Motor neuron (in vitro differentiated cells): ENCODE results near the gene PTCSC3. TPM values are rescaled to one million over a fixed set of nuclear protein-coding genes. Genes with fewer than 3 reads are reported as not detected.

Experiments
- ATAC-seq, 8 experiments: fragments of 200-7000 bp; cut with Tn5 transposase; replicated peaks in 6 of 8; 2 replicates each; pipeline ENCODE4 v1.8.0; 2021; ENCODE audit warnings: mild to moderate bottlenecking in 8 of 8, moderate library complexity in 8 of 8
- H3K27ac ChIP-seq, 2 donors: fragments of 250-450 bp; sonication (Bioruptor Pico); 2 replicates each; pipeline ENCODE4 v1.9.0; 2021; ENCODE audit warnings: antibody characterized with exemption in 2 of 2, mild to moderate bottlenecking in 2 of 2, moderate library complexity in 1 of 2
- H3K4me1 ChIP-seq, 2 donors: fragments of 250-450 bp; sonication (Bioruptor Pico); replicated peaks in 1 of 2; 2 replicates each; pipeline ENCODE4 v1.6.1; 2021; ENCODE audit warnings: antibody characterized with exemption in 2 of 2, mild to moderate bottlenecking in 2 of 2, moderate library complexity in 1 of 2
- H3K4me3 ChIP-seq, 5 donors: fragments of 250-450 bp; sonication (Bioruptor Pico); 2 replicates each; pipeline ENCODE4 v1.9.0; 2021; ENCODE audit warnings: antibody characterized with exemption in 5 of 5, mild to moderate bottlenecking in 5 of 5, moderate library complexity in 4 of 5
- WGBS, 10 experiments: fragments of 450-650 bp; shearing (Covaris generic); methylation state at CpG; one replicate each; pipeline ENCODE4 v1.0.0; 2022; 5-methylcytosine and 5-hydroxymethylcytosine counted together
- in situ Hi-C, 9 experiments: fragments of 400-800 bp; cut with MboI; loops; one replicate each; pipeline ENCODE4 v1.15.0; 2021; ENCODE audit warnings: low sequenced_read_pairs in 9 of 9, low pct_unique_long_range_greater_than_20kb in 2 of 9; ENCODE audit not compliant: unreplicated experiment in 9 of 9
- total RNA-seq, 8 experiments: library from RNA; unstranded; fragments of 300-600 nt; gene quantifications; 2 replicates each; pipeline versions ENCODE4 v1.2.3 to v1.2.4, GENCODE V29; 2022

The PTCSC3 gene
- total RNA-seq, 8 experiments from 2014 or later, result not detected

DNA sequence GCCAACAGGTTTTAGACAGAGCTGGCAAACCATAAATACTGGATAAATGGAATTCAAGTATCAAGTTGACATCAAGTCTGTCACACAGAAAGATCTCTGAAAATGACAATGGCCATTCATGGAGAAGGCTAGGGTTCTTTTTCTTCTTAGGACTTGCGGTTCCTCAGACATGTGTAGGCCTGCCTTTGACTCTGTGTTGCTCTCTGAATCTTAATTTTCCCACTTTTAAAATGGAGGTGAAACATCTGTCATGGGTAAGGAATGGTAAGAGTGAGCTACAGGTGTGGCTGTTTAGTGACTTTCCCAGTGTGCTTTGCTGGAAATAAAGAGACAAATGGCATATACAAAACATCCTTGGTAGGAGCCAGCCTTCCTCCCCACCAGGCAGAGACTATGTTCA, 79.2 kb downstream of the PTCSC3 start:
- in situ Hi-C loops, result no loop called here
- WGBS, 10 experiments, result 89 to 100% (median 100%) methylated on average over 1 of the region's 1 CpG; no CpG with 5 or more reads in 6 of the 10 experiments
- ATAC-seq, result no peak

DNA sequence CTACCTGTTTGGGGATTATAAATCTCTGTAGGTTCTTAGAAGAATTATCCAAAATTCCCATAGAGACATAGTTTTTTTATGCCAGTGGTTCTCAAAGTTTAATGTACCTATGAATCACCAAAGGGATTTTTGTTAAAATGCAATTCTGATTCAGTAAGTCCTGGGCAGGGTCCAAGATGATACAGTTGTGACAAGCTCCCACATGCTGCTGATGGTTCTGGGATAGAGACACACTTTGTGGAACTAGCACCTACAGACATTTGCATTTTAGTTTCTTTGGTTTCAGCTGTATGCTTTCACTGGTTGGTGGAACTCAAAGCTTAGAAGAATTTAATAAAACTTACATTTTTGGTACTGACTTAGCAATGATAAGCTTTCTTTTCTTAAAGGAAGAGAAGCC, 80.4 kb downstream of the PTCSC3 start:
- no peak for ATAC-seq
- Histone ChIP-seq H3K27ac (no peak overlapping the region), H3K4me1 (peaks cover 0 to 3% of the 10 kb centered on the region in 2 donors), H3K4me3 (no peak overlapping the region)
- in situ Hi-C loops, result no loop called here

More for the DNA sequence above, 79.2 kb downstream of the PTCSC3 start:
- no peak overlapping the region for H3K4me3 ChIP-seq
- H3K27ac ChIP-seq, result no peak overlapping the region
- no peaks in the 10 kb centered on the region for H3K4me1 ChIP-seq

DNA sequence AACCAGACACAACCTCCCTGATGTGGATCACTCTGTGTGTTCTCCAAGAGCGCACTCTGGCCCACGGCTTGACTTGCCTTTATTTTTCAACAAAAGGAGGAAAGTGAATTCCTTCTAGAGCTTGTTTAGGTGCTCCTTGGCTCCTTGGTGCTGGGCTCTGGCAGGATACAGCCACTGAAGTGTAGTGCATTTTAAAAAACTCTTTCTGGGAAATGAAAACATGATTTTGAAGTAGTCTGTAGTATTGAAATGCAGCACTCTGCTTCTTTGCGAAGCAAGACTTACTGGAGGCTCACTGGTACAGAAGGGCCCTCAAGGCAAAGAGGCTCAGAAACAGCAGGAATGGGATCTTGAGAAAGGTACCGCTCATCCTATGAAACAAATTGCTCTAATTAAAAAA, 81.6 kb downstream of the PTCSC3 start:
- peaks cover 0 to 3% of the 10 kb centered on the region in 2 donors for H3K4me1 ChIP-seq
- no peak overlapping the region for H3K4me3 ChIP-seq
- no peak for ATAC-seq
- 60 to 100% (median 100%) methylated on average over 1 to 4 of the region's 4 CpGs for WGBS, 10 experiments
- H3K27ac ChIP-seq, result no peak overlapping the region
- in situ Hi-C loops, result no loop called here

DNA sequence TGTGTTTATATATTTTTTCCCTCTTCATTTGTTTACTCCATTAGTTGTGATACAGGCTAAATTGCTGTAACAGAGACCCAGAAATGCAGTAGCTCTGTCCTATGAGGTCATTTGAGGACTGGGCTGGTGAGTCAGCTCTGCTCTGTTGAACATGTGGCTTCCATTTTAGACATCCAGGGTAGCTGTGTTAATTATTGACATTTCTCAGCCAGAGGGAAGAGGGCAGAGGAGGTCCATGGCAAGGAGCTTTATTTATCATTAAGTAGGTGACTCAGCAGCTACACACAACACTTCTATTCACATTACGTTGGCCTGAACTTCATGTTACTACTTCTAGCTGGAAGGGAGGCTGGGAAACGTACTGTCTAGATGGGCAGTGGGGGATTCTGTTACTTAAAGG, 85.4 kb downstream of the PTCSC3 start:
- no peak overlapping the region for H3K4me3 ChIP-seq
- in situ Hi-C loops, result no loop called here
- peak; percentile 83 to 100 (median 100) for ATAC-seq
- H3K27ac ChIP-seq, result no peak overlapping the region
- WGBS, 10 experiments, result 0 to 33% (median 20%) methylated on average over 1 to 2 of the region's 2 CpGs; no CpG with 5 or more reads in 5 of the 10 experiments
- H3K4me1 ChIP-seq, result peaks cover 3 to 8% of the 10 kb centered on the region in 2 donors

DNA sequence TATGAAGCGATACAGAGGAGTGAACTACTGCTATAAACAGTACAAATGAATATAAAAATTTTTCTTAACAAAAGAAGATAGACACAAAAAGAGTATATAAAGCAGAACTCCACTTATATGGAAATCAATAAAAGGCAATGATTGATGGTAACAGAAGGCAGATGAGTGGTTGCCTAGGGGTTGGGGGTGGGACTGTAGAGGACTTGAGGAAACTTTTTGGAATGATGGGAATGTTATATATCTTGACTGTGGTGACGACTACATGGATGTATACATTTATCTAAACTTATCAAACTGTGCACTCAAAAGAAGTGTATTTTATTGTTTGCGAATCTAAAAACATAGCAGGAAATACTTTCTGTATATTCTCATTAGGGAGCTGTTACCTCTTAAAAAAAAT, 89.1 kb downstream of the PTCSC3 start:
- WGBS, 10 experiments, result 58 to 100% (median 86%) methylated on average over 1 to 3 of the region's 3 CpGs
- peaks cover 3 to 8% of the 10 kb centered on the region in 2 donors for H3K4me1 ChIP-seq
- in situ Hi-C loops, result no loop called here
- no peak overlapping the region for H3K27ac ChIP-seq
- H3K4me3 ChIP-seq, result no peak overlapping the region
- ATAC-seq, result no peak

DNA sequence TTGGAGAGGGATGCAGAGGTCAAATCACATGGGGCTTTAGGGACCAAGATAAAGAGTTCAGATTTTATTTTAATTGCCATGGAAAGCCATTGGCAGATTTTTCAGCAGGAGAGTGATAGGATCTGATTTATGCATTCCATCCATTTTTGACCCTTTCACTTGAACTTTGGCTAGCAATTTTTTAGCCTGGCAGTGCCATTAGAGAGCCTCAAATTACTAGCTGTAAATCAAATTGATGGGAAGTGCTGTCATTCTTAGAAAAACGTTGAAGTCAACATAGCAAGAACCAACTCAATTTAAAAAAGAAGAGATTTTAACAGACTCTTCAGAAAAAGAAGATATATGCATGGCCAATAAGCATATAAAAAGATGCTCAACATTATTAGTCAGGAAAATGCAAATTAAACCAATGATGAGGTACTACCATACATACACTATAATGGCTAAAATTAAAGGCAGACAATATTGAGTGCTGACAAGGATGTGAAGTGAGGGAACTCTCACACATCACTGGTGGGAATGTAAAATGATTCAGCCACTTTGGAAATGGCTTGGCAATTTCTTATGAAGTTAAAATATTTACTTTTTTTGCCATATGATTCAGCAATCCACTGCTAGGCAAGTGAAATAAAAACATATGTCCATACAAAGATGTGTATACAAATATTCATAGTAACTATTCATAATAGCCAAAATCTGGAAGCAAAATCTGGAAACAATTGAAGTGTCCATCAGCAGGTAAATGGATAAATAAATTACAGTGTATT, 89.7 kb downstream of the PTCSC3 start:
- H3K4me3 ChIP-seq, result no peak overlapping the region
- ATAC-seq, result peak in 2 of 8 experiments; percentile 2 to 8
- H3K27ac ChIP-seq, result no peak overlapping the region
- in situ Hi-C loops, result no loop called here
- 0 to 40% (median 11%) methylated on average over 1 of the region's 1 CpG; no CpG with 5 or more reads in 1 of the 10 experiments for WGBS, 10 experiments
- H3K4me1 ChIP-seq, result peaks cover 3 to 8% of the 10 kb centered on the region in 2 donors

DNA sequence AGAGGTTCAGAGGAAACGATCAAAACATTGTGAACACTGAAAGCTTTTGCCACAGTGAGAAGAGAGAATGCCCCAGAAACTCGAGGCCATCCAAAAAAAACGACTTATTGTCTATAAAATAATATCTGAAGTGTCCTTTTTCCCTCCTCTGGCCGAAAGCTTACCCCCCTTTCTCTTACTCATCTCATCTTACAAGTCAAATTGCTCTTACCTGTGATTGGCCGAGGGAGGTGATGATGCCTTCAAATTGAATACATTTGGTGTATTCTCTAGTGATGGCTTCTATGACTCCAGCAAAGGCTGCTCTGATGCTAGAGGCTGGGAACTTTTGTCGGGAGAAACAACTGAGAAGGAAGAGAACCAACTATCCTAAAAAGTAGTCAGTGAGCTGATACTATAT, 90.7 kb downstream of the PTCSC3 start:
- WGBS, 10 experiments, result 12 to 100% (median 55%) methylated on average over 2 to 6 of the region's 6 CpGs
- H3K4me3 ChIP-seq, result no peak overlapping the region
- ATAC-seq, result no peak
- H3K4me1 ChIP-seq, result peaks cover 0 to 8% of the 10 kb centered on the region in 2 donors
- no peak overlapping the region for H3K27ac ChIP-seq
- in situ Hi-C loops, result no loop called here

Other genes starting within 250 kb of the PTCSC3 start
- gene MBIP, start 143.9 kb upstream of the PTCSC3 start, total RNA-seq, result 10 to 100 TPM in 7 of 8 experiments, 1 to 10 TPM in 1; 7.9 to 31.3 (median 22.2) TPM